K562 (cell line): ENCODE data around the gene FLOT2. TPM values are rescaled to one million over a fixed set of nuclear protein-coding genes. Genes with fewer than 3 reads are reported as not detected.
A peak's percentile ranks its signal among the peaks of the same experiment; 100 is the strongest.

Source experiments
- GABPA ChIP-seq: fragments of 200-800 bp; sonication (Bioruptor generic); conservative IDR thresholded peaks from 2 replicates; pipeline ENCODE4 v1.6.1; 2016; ENCODE audit warnings: low read depth, missing genetic modification characterization, missing compliant biosample characterization
- JUNB ChIP-seq: fragments of 450-650 bp; formaldehyde crosslinking; conservative IDR thresholded peaks from 2 replicates; pipeline ENCODE4 v1.4.0; 2020; ENCODE audit warnings: mild to moderate bottlenecking
- KLF13 ChIP-seq: fragments of 450-650 bp; IDR thresholded peaks from 2 replicates; pipeline ENCODE4 v1.6.1; 2016; ENCODE audit warnings: missing genetic modification characterization, low read depth, mild to moderate bottlenecking, missing compliant biosample characterization, moderate library complexity, borderline replicate concordance
- LARP7 ChIP-seq: fragments of 450-650 bp; IDR thresholded peaks from 2 replicates; pipeline ENCODE4 v1.6.1; 2016
- NCOA1 ChIP-seq: fragments of 450-650 bp; IDR thresholded peaks from 2 replicates; pipeline ENCODE4 v1.6.1; 2016; ENCODE audit warnings: low read depth
- NCOA6 ChIP-seq: fragments of 450-650 bp; IDR thresholded peaks from 2 replicates; pipeline ENCODE4 v1.6.1; 2017; ENCODE audit warnings: mild to moderate bottlenecking
- PCBP1 ChIP-seq: fragments of 200-400 bp; formaldehyde crosslinking; IDR thresholded peaks from 2 replicates; pipeline ENCODE4 v1.6.1; 2018; ENCODE audit warnings: mild to moderate bottlenecking, low read depth, low read length; ENCODE audit not compliant: poor library complexity, severe bottlenecking
- PHF8 ChIP-seq: fragments of 200-600 bp; sonication (generic); IDR thresholded peaks from 2 replicates; pipeline ENCODE4 v1.6.1; 2012; ENCODE audit warnings: mixed run types, mild to moderate bottlenecking, inconsistent platforms, low read length, moderate library complexity, borderline replicate concordance
- SIN3B ChIP-seq: fragments of 450-650 bp; IDR thresholded peaks from 2 replicates; pipeline ENCODE4 v1.6.1; 2017; ENCODE audit warnings: low read depth, mild to moderate bottlenecking, moderate library complexity
- SMAD1 ChIP-seq: fragments of 150-350 bp; IDR thresholded peaks from 2 replicates; pipeline ENCODE4 v1.6.1; 2014; ENCODE audit warnings: low read length, low read depth; ENCODE audit not compliant: partially characterized antibody
- TAL1 ChIP-seq: fragments of 450-650 bp; IDR thresholded peaks from 2 replicates; pipeline ENCODE4 v1.6.1; 2016; ENCODE audit warnings: mild to moderate bottlenecking
- TEAD1 ChIP-seq, 2 experiments: fragments of 450-650 bp in 1 of 2; sonication (generic) in 1 of 2; formaldehyde crosslinking; IDR thresholded peaks; 2 replicates each; pipeline versions ENCODE4 v1.4.0 to v1.8.0; 2020 to 2022; ENCODE audit warnings: mild to moderate bottlenecking in 2 of 2, missing genetic modification reagents in 1 of 2
- polyA plus RNA-seq, 8 experiments: library from polyadenylated mRNA; depleted of rRNA in 4 of 8; stranded (reverse) in 5 of 8; unstranded in 3 of 8; fragments of >200 nt; fragmentation: Nextera tagmentation in 2 of 8; fragmentation: Illumina TruSeq in 1 of 8; extraction: Ambion mirVana in 2 of 8; extraction: Trizol in 1 of 8; gene quantifications; 2 replicates each; pipeline versions ENCODE4 v1.2.1 to v1.2.3, GENCODE V29; 2011 to 2014; ENCODE audit warnings: inconsistent platforms in 1 of 8, missing spikeins in 1 of 8
- total RNA-seq, 7 experiments: library from RNA; depleted of rRNA in 6 of 7; stranded (reverse); fragments of >200 nt in 6 of 7; fragmentation: Illumina TruSeq in 2 of 7; extraction: Trizol in 2 of 7; gene quantifications; 2 replicates each; pipeline versions ENCODE4 v1.2.1 to v1.2.3, GENCODE V29; 2011 to 2021; ENCODE audit warnings: low replicate concordance in 1 of 7
- TF ChIP-seq, protein P1 (sequence below): fragments of 250-450 bp; sonication (Bioruptor Pico); IDR thresholded peaks from 2 replicates; pipeline ENCODE4 v1.4.0; 2020
- TF ChIP-seq, protein P2 (sequence below): sonication (generic); formaldehyde crosslinking; IDR thresholded peaks from 2 replicates; pipeline ENCODE4 v1.8.1; 2023; ENCODE audit warnings: mild to moderate bottlenecking, missing genetic modification reagents
- TF ChIP-seq, protein P3 (sequence below): fragments of 450-650 bp; formaldehyde crosslinking; IDR thresholded peaks from 2 replicates; pipeline ENCODE4 v1.4.0; 2020; ENCODE audit warnings: mild to moderate bottlenecking

FLOT2 gene
- total and polyA plus RNA-seq, 9 of the 15 experiments (the other 6 are each of a cell fraction or from before 2014, with no cell fraction given): 17.5 to 138 (median 41.7) TPM

DNA sequence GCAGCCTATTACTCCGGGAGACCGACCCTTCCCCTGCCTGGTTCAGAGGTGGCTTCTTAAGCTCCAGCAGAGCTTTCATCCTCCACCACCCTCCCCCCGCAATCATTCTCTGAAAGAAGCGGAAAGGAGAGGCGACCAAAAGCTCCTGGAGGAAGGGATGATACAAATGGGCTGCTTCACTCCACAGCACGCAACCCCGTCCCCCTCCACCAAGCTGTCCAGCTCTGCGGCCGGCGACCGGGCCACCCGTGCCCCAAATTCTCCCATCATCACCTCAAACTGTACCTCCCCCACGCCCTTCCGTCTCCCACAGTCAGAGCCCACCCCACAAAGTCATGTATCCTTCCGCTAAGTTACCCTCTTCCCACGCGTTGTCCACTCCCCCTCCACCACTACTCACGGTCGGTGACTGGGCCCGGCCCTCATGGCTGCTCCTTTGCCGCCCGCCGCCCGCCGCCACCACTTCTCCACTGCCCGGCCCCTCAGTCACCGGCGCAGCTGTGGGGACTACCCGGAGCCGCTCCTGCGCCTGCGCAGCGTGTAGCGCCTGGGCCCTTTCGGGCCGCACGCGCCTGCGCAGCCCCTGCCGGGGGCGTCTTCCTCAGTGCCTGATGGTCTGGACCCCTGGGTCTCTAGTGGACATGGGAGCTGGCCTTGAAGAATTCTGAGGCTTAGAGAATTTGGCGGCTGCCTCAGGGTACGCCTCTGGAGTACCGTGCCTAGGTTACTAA, 55.1 kb downstream of the FLOT2 start, which contains the start of gene FAM222B (continued):
- TF ChIP-seq, protein P1, sequence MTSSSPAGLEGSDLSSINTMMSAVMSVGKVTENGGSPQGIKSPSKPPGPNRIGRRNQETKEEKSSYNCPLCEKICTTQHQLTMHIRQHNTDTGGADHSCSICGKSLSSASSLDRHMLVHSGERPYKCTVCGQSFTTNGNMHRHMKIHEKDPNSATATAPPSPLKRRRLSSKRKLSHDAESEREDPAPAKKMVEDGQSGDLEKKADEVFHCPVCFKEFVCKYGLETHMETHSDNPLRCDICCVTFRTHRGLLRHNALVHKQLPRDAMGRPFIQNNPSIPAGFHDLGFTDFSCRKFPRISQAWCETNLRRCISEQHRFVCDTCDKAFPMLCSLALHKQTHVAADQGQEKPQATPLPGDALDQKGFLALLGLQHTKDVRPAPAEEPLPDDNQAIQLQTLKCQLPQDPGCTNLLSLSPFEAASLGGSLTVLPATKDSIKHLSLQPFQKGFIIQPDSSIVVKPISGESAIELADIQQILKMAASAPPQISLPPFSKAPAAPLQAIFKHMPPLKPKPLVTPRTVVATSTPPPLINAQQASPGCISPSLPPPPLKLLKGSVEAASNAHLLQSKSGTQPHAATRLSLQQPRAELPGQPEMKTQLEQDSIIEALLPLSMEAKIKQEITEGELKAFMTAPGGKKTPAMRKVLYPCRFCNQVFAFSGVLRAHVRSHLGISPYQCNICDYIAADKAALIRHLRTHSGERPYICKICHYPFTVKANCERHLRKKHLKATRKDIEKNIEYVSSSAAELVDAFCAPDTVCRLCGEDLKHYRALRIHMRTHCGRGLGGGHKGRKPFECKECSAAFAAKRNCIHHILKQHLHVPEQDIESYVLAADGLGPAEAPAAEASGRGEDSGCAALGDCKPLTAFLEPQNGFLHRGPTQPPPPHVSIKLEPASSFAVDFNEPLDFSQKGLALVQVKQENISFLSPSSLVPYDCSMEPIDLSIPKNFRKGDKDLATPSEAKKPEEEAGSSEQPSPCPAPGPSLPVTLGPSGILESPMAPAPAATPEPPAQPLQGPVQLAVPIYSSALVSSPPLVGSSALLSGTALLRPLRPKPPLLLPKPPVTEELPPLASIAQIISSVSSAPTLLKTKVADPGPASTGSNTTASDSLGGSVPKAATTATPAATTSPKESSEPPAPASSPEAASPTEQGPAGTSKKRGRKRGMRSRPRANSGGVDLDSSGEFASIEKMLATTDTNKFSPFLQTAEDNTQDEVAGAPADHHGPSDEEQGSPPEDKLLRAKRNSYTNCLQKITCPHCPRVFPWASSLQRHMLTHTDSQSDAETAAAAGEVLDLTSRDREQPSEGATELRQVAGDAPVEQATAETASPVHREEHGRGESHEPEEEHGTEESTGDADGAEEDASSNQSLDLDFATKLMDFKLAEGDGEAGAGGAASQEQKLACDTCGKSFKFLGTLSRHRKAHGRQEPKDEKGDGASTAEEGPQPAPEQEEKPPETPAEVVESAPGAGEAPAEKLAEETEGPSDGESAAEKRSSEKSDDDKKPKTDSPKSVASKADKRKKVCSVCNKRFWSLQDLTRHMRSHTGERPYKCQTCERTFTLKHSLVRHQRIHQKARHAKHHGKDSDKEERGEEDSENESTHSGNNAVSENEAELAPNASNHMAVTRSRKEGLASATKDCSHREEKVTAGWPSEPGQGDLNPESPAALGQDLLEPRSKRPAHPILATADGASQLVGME (CRISPR knock-in tag): peak; percentile 90
- TF ChIP-seq TEAD1 (CRISPR knock-in tag; IDR thresholded peaks at IDR 0.05) (0 out of 4 replicates have a peak, but pooled peaks of 1 of the 2 experiments have one; percentile 4), SIN3B (no peak; the same call in 1 of the 2 replicates), PHF8 (peak; percentile 90), NCOA6 (no peak), NCOA1 (peak; percentile 48; the same call in 1 of the 2 replicates), LARP7 (peak; percentile 94), GABPA (0 out of 2 replicates have a peak, but pooled peaks have one; percentile 36), PCBP1 (no peak), KLF13 (tag) (0 out of 2 replicates have a peak, but pooled peaks have one; percentile 13), SMAD1 (peak; percentile 78), TAL1 (0 out of 2 replicates have a peak, but pooled peaks have one; percentile 6), JUNB (CRISPR knock-in tag) (no peak)
- TF ChIP-seq, protein P2, sequence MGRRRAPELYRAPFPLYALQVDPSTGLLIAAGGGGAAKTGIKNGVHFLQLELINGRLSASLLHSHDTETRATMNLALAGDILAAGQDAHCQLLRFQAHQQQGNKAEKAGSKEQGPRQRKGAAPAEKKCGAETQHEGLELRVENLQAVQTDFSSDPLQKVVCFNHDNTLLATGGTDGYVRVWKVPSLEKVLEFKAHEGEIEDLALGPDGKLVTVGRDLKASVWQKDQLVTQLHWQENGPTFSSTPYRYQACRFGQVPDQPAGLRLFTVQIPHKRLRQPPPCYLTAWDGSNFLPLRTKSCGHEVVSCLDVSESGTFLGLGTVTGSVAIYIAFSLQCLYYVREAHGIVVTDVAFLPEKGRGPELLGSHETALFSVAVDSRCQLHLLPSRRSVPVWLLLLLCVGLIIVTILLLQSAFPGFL: peak; percentile 89; the same call in 1 of the 2 replicates
- TF ChIP-seq, protein P3, sequence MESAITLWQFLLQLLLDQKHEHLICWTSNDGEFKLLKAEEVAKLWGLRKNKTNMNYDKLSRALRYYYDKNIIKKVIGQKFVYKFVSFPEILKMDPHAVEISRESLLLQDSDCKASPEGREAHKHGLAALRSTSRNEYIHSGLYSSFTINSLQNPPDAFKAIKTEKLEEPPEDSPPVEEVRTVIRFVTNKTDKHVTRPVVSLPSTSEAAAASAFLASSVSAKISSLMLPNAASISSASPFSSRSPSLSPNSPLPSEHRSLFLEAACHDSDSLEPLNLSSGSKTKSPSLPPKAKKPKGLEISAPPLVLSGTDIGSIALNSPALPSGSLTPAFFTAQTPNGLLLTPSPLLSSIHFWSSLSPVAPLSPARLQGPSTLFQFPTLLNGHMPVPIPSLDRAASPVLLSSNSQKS: no peak
